GM12875 (cell line): ENCODE data around the gene FAM117A.
"Not testable (repeated sequence)": the region's sequence is repeated elsewhere in the genome, so short reads cannot be mapped to it uniquely, and the experiment has no call there.

ENCODE experiments used
- H3K4me3 ChIP-seq: one replicate; pipeline ENCODE4 v1.5.1; 2011; ENCODE audit warnings: low read depth, low read length, control low read depth
- TF ChIP-seq, protein P1 (sequence below): IDR thresholded peaks from 2 replicates; pipeline ENCODE4 v1.5.1; 2011; ENCODE audit warnings: low read depth, mild to moderate bottlenecking, control low read depth, inconsistent platforms, low read length, moderate library complexity, borderline replicate concordance; ENCODE audit not compliant: insufficient read depth

FAM117A gene

GRCh38 chr17:49728425-49728824, 35.5 kb downstream of the FAM117A start:
- TF ChIP-seq, protein P1, sequence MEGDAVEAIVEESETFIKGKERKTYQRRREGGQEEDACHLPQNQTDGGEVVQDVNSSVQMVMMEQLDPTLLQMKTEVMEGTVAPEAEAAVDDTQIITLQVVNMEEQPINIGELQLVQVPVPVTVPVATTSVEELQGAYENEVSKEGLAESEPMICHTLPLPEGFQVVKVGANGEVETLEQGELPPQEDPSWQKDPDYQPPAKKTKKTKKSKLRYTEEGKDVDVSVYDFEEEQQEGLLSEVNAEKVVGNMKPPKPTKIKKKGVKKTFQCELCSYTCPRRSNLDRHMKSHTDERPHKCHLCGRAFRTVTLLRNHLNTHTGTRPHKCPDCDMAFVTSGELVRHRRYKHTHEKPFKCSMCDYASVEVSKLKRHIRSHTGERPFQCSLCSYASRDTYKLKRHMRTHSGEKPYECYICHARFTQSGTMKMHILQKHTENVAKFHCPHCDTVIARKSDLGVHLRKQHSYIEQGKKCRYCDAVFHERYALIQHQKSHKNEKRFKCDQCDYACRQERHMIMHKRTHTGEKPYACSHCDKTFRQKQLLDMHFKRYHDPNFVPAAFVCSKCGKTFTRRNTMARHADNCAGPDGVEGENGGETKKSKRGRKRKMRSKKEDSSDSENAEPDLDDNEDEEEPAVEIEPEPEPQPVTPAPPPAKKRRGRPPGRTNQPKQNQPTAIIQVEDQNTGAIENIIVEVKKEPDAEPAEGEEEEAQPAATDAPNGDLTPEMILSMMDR: no peak
- no peak overlapping the region for H3K4me3 ChIP-seq

GRCh38 chr17:49727380-49727779, 36.6 kb downstream of the FAM117A start:
- TF ChIP-seq, protein P1: no peak
- H3K4me3 ChIP-seq: no peak overlapping the region

- TF ChIP-seq, protein P1: no peak
- H3K4me3 ChIP-seq: no peak overlapping the region
Measured at GRCh38 chr17:49725452-49726130, 38.3 kb downstream of the FAM117A start.

GRCh38 chr17:49724552-49724951, 39.4 kb downstream of the FAM117A start:
- not testable (repeated sequence) for H3K4me3 ChIP-seq

DNA sequence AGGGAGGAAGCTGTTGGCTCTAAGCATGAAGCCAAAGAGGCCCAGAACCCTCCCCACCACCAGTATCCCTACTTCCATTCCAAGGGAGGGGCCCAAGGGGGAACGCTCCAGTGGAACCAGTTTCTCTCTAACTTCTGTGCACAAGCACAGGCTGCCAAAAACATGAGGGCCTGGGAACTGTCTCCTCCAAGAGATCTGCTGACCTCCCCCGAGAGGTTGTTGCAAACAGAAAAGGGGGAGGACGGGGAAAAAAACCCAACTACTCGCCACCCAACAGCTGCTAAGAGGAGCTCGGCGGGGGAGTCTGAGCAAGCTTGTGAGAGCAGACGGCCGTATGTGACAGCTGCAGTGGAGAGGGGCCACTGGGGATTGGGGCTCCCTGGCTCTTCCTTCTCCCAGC, 40.5 kb downstream of the FAM117A start:
- H3K4me3 ChIP-seq: no peak overlapping the region
- TF ChIP-seq, protein P1: no peak

- TF ChIP-seq, protein P1: no peak
Measured at GRCh38 chr17:49722066-49722465, 41.9 kb downstream of the FAM117A start.

GRCh38 chr17:49717371-49717861, 46.5 kb downstream of the FAM117A start:
- TF ChIP-seq, protein P1: no peak
- no peak overlapping the region for H3K4me3 ChIP-seq

More at GRCh38 chr17:49722066-49722465, 41.9 kb downstream of the FAM117A start:
- H3K4me3 ChIP-seq: no peak overlapping the region
